GM18868 (cell line): ENCODE data around the gene KAZN.
"Not testable (repeated sequence)": the region's sequence is repeated elsewhere in the genome, so short reads cannot be mapped to it uniquely, and the experiment has no call there.

Experiments used
- ATAC-seq: cut with Tn5 transposase; IDR thresholded peaks from one replicate; pipeline ENCODE4 v1.9.1; 2021; ENCODE audit warnings: mild to moderate bottlenecking, moderate library complexity; ENCODE audit not compliant: unreplicated experiment

The KAZN gene

GRCh38 chr1:14962407-14962806 lies 363.9 kb downstream of the KAZN start:
- no peak for ATAC-seq

GRCh38 chr1:14963791-14964710 lies 365.6 kb downstream of the KAZN start:
- not testable (repeated sequence) for ATAC-seq

GRCh38 chr1:14964711-14965055 lies 366.2 kb downstream of the KAZN start:
- ATAC-seq: no peak

- no peak for ATAC-seq
Observed at GRCh38 chr1:14968251-14968851, 369.9 kb downstream of the KAZN start.

GRCh38 chr1:14969006-14969405 lies 370.5 kb downstream of the KAZN start:
- no peak for ATAC-seq

- no peak for ATAC-seq
Observed at GRCh38 chr1:14970115-14970798, 371.8 kb downstream of the KAZN start.

GRCh38 chr1:14970799-14971141 lies 372.3 kb downstream of the KAZN start:
- no peak for ATAC-seq

- no peak for ATAC-seq
Observed at GRCh38 chr1:14971221-14971620, 372.7 kb downstream of the KAZN start.

GRCh38 chr1:14972107-14972506 lies 373.6 kb downstream of the KAZN start:
- ATAC-seq: no peak

- no peak for ATAC-seq
Observed at GRCh38 chr1:14973773-14974172, 375.3 kb downstream of the KAZN start.

- ATAC-seq: no peak
Observed at GRCh38 chr1:14974361-14974760, 375.9 kb downstream of the KAZN start.

- ATAC-seq: no peak
Observed at GRCh38 chr1:14975119-14975518, 376.6 kb downstream of the KAZN start.

- ATAC-seq: no peak
Observed at GRCh38 chr1:14976256-14976655, 377.8 kb downstream of the KAZN start.

GRCh38 chr1:14977338-14977931 lies 378.9 kb downstream of the KAZN start:
- no peak for ATAC-seq

- ATAC-seq: no peak
Observed at GRCh38 chr1:14980621-14981218, 382.2 kb downstream of the KAZN start.

GRCh38 chr1:14982029-14982428 lies 383.5 kb downstream of the KAZN start:
- ATAC-seq: no peak

GRCh38 chr1:14983277-14983676 lies 384.8 kb downstream of the KAZN start:
- no peak for ATAC-seq

- ATAC-seq: no peak
Observed at GRCh38 chr1:14986168-14986567, 387.7 kb downstream of the KAZN start.

- no peak for ATAC-seq
Observed at GRCh38 chr1:14987829-14988603, 389.5 kb downstream of the KAZN start.

GRCh38 chr1:14988636-14989035 lies 390.2 kb downstream of the KAZN start:
- ATAC-seq: no peak
